Fibroblast of skin of right biceps (primary cell): ENCODE measurements around the gene IER5L.
"Not testable (repeated sequence)": the region's sequence is repeated elsewhere in the genome, so short reads cannot be mapped to it uniquely, and the experiment has no call there.

Experiments used
- DNase-seq: peaks from one replicate; pipeline ENCODE4 v3.0.0-alpha.2; 2013

The IER5L gene

GRCh38 chr9:129202613-129203555 lies 24.8 kb upstream of the IER5L start:
- DNase-seq, result peak; percentile 79

GRCh38 chr9:129201866-129202265 lies 23.8 kb upstream of the IER5L start:
- no peak for DNase-seq

GRCh38 chr9:129201289-129201688 lies 23.2 kb upstream of the IER5L start:
- no peak for DNase-seq

GRCh38 chr9:129200255-129200654 lies 22.2 kb upstream of the IER5L start:
- DNase-seq, result no peak

GRCh38 chr9:129199044-129199435 lies 21.0 kb upstream of the IER5L start:
- DNase-seq, result no peak

GRCh38 chr9:129198319-129199043 lies 20.4 kb upstream of the IER5L start:
- peak; percentile 91 for DNase-seq

GRCh38 chr9:129197978-129198318 lies 19.9 kb upstream of the IER5L start:
- no peak for DNase-seq

GRCh38 chr9:129197045-129197444 lies 19.0 kb upstream of the IER5L start:
- not testable (repeated sequence) for DNase-seq

GRCh38 chr9:129195606-129196005 lies 17.5 kb upstream of the IER5L start:
- peak; percentile 32 for DNase-seq

GRCh38 chr9:129194221-129194620 lies 16.2 kb upstream of the IER5L start:
- DNase-seq, result no peak

- DNase-seq, result no peak
These were observed 15.6 kb upstream of the IER5L start for GRCh38 chr9:129193655-129194054.

- no peak for DNase-seq
These were observed 13.2 kb upstream of the IER5L start for GRCh38 chr9:129191234-129191633.

- not testable (repeated sequence) for DNase-seq
These were observed 11.9 kb upstream of the IER5L start for GRCh38 chr9:129189971-129190370.

- no peak for DNase-seq
These were observed 9.0 kb upstream of the IER5L start for GRCh38 chr9:129187042-129187441.

GRCh38 chr9:129185991-129186390 lies 7.9 kb upstream of the IER5L start:
- DNase-seq, result peak; percentile 44

GRCh38 chr9:129185402-129185801 lies 7.3 kb upstream of the IER5L start:
- DNase-seq, result no peak

GRCh38 chr9:129184596-129185122 lies 6.6 kb upstream of the IER5L start:
- DNase-seq, result no peak

GRCh38 chr9:129184219-129184524 lies 6.1 kb upstream of the IER5L start:
- DNase-seq, result no peak

GRCh38 chr9:129183495-129184218 lies 5.6 kb upstream of the IER5L start:
- peak; percentile 42 for DNase-seq

- DNase-seq, result peak; percentile 20
These were observed 4.8 kb upstream of the IER5L start for GRCh38 chr9:129182625-129183494.

GRCh38 chr9:129182122-129182521 lies 4.1 kb upstream of the IER5L start:
- DNase-seq, result no peak

- no peak for DNase-seq
These were observed 3.2 kb upstream of the IER5L start for GRCh38 chr9:129181246-129181645.
